B cell (primary cell): Measurements from ENCODE around the gene ADGRV1. TPM values are rescaled to one million over a fixed set of nuclear protein-coding genes. Genes with fewer than 3 reads are reported as not detected.
"Not testable (repeated sequence)": the region's sequence is repeated elsewhere in the genome, so short reads cannot be mapped to it uniquely, and the experiment has no call there.

Experiments
- ATAC-seq: fragments of 200-7000 bp; cut with Tn5 transposase; one replicate; pipeline ENCODE4 v1.10.0; 2021; ENCODE audit warnings: low read depth, mild to moderate bottlenecking, moderate number of reproducible peaks, moderate library complexity
- CTCF ChIA-PET: fragments of 350-600 bp; sonication (Branson Sonifier 250); formaldehyde crosslinking; loops from one replicate; lab custom pipeline; 2021; ENCODE audit warnings: antibody characterized with exemption, inconsistent platforms; lab: Charles Lee
- POLR2A ChIA-PET: fragments of 350-600 bp; sonication (Branson Sonifier 250); formaldehyde crosslinking; loops from one replicate; lab custom pipeline; 2021; ENCODE audit warnings: antibody characterized with exemption; lab: Charles Lee
- DNase-seq: peaks from one replicate; pipeline ENCODE4 v3.0.0; 2013
- H2AFZ ChIP-seq: 2 replicates; pipeline ENCODE4 v1.6.1; 2012; ENCODE audit warnings: mild to moderate bottlenecking, low read depth, low read length; ENCODE audit not compliant: insufficient read depth, poor library complexity, severe bottlenecking
- H3K27ac ChIP-seq, 2 donors: 1 replicate in 1 of 2; 2 replicates in 1 of 2; pipeline ENCODE4 v1.5.1; 2012 to 2013; ENCODE audit warnings: low read length in 2 of 2, mild to moderate bottlenecking in 2 of 2, moderate library complexity in 1 of 2
- H3K27me3 ChIP-seq, 4 experiments: fragments of 200-600 bp in 1 of 4; sonication (generic) in 1 of 4; replicated peaks in 1 of 4; 1 replicate in 2 of 4; 2 replicates in 2 of 4; pipeline versions ENCODE4 v1.6.1 to v1.7.0; 2013 to 2016; ENCODE audit warnings: low read length in 3 of 4, mild to moderate bottlenecking in 2 of 4, mixed read lengths in 1 of 4, moderate library complexity in 1 of 4; ENCODE audit not compliant: insufficient read depth in 4 of 4, control insufficient read depth in 3 of 4; ENCODE audit errors: control extremely low read depth in 1 of 4
- H3K36me3 ChIP-seq, 2 experiments: replicated peaks in 1 of 2; 1 replicate in 1 of 2; 2 replicates in 1 of 2; pipeline versions ENCODE4 v1.6.1 to v1.7.1; 2013; ENCODE audit warnings: low read length in 1 of 2; ENCODE audit not compliant: insufficient read depth in 2 of 2, control insufficient read depth in 1 of 2; ENCODE audit errors: control extremely low read depth in 1 of 2, extremely low read depth in 1 of 2
- H3K4me1 ChIP-seq, 2 donors: fragments of 200-600 bp in 1 of 2; sonication (generic) in 1 of 2; 1 replicate in 1 of 2; 2 replicates in 1 of 2; pipeline versions ENCODE4 v1.5.1 to v1.6.1; 2013 to 2017; ENCODE audit warnings: low read length in 2 of 2; ENCODE audit not compliant: control insufficient read depth in 2 of 2, insufficient read depth in 2 of 2
- H3K4me2 ChIP-seq: replicated peaks from 2 replicates; pipeline ENCODE3; 2012; ENCODE audit warnings: mild to moderate bottlenecking, low read depth, low read length; ENCODE audit not compliant: poor library complexity, severe bottlenecking
- H3K4me3 ChIP-seq, 5 experiments: fragments of 200-600 bp in 1 of 5; sonication (generic) in 1 of 5; 1 replicate in 3 of 5; 2 replicates in 2 of 5; pipeline versions ENCODE4 v1.5.1 to v1.7.0; 2011 to 2016; ENCODE audit warnings: low read length in 4 of 5, mild to moderate bottlenecking in 4 of 5, low read depth in 2 of 5, control low read depth in 1 of 5, moderate library complexity in 1 of 5; ENCODE audit not compliant: insufficient read depth in 1 of 5; ENCODE audit errors: control extremely low read depth in 1 of 5, extremely low read depth in 1 of 5
- H3K79me2 ChIP-seq: fragments of 200-600 bp; sonication (generic); one replicate; pipeline ENCODE4 v1.6.0; 2016; ENCODE audit warnings: low read length; ENCODE audit not compliant: control insufficient read depth, insufficient read depth
- H3K9ac ChIP-seq: fragments of 200-600 bp; sonication (generic); 2 replicates; pipeline ENCODE4 v1.6.1; 2017; ENCODE audit warnings: mild to moderate bottlenecking, low read length, moderate library complexity
- H3K9me3 ChIP-seq, 3 donors: one replicate each; pipeline versions ENCODE4 v1.6.1 to v1.7.1; 2013; ENCODE audit warnings: low read length in 2 of 3; ENCODE audit not compliant: control insufficient read depth in 2 of 3, insufficient read depth in 1 of 3; ENCODE audit errors: control extremely low read depth in 1 of 3
- H4K20me1 ChIP-seq: 2 replicates; pipeline ENCODE4 v1.6.0; 2012; ENCODE audit warnings: mild to moderate bottlenecking, low read length; ENCODE audit not compliant: insufficient read depth, control insufficient read depth, poor library complexity, severe bottlenecking
- H3K27ac Mint-ChIP-seq: one replicate; pipeline ENCODE4 v1.8.0; 2021; ENCODE audit warnings: mixed read lengths
- H3K27me3 Mint-ChIP-seq: one replicate; pipeline ENCODE4 v1.8.0; 2021; ENCODE audit warnings: mixed read lengths
- H3K4me1 Mint-ChIP-seq: one replicate; pipeline ENCODE4 v1.8.0; 2021; ENCODE audit warnings: mixed read lengths
- H3K4me3 Mint-ChIP-seq: one replicate; pipeline ENCODE4 v1.8.0; 2021; ENCODE audit warnings: mixed read lengths
- H3K9me3 Mint-ChIP-seq: one replicate; pipeline ENCODE4 v1.8.0; 2022; ENCODE audit warnings: mixed read lengths; ENCODE audit not compliant: insufficient read depth
- EZH2 ChIP-seq: IDR thresholded peaks from 2 replicates; pipeline ENCODE4 v1.6.1; 2012; ENCODE audit warnings: borderline replicate concordance, low read depth, mild to moderate bottlenecking, moderate library complexity, low read length; ENCODE audit not compliant: insufficient read depth, poor library complexity, severe bottlenecking
- WGBS: methylation state at CpG from one replicate; pipeline ENCODE4 v1.1.5; 2013; ENCODE audit warnings: missing lambda C conversion rate; ENCODE audit not compliant: insufficient coverage; 5-methylcytosine and 5-hydroxymethylcytosine counted together
- intact Hi-C: fragments of 100-400 bp; cut with micrococcal nuclease; formaldehyde crosslinking; loops from one replicate; pipeline ENCODE4 v1.10.0; 2022
- polyA plus RNA-seq: library from polyadenylated mRNA; depleted of rRNA; stranded (reverse); fragments of >200 nt; gene quantifications from 2 replicates; pipeline ENCODE4 v1.2.3, GENCODE V29; 2012
- total RNA-seq, 2 donors: library from RNA; stranded (reverse); fragments of 120-200 nt in 1 of 2; gene quantifications; 1 replicate in 1 of 2; 2 replicates in 1 of 2; pipeline versions ENCODE4 v1.2.3 to v1.2.4, GENCODE V29; 2013 to 2022
- TF ChIP-seq, protein P1 (sequence below): fragments of 200-600 bp; IDR thresholded peaks from one replicate; pipeline ENCODE4 v1.8.0; 2022; ENCODE audit warnings: antibody characterized with exemption, mild to moderate bottlenecking

Gene ADGRV1
- total and polyA plus RNA-seq, 2 donors (not counting 1 experiment from before 2014, with no cell fraction given): 0.07 TPM; not detected in 1

DNA sequence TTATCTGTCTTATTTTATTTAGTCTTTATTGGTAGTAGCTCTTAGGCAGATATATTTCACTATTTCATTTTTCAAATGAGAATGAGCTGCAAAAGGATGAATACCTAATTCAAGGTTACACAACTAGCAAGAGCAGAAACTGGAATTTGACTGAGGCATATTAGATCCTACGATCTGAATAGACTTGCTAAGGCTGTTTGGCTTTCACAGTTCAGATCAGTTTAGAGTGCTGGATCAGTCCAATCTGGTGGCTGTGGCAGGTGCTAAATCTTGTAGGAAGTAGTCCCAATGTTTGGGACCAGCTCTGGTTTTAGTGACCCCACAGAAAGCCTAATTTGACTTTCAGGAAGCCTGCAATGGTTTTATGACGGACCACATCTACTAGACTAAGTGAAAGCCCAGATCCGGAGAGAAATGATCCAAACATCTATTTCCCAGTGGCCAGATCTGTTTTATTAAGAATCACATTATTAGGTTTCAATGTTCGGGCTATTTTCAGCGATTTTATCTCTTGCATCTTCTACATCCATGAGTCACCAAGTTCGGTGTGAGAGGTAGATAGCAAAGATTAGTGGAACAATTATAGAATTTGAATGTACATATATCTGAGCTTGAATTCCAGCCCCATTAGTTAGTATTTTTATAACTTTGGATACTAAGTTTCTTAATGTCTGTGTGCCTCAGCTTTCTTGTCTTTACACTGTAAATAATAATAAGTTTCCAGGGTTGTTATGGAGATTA, 359.5 kb downstream of the ADGRV1 start:
- 80% methylated on average over 2 of the region's 6 CpGs for WGBS
- Histone ChIP-seq H2AFZ (no peak overlapping the region), H4K20me1 (no peaks in the 10 kb centered on the region), H3K4me1 (no peaks in the 10 kb centered on the region), H3K4me3 (no peak overlapping the region), H3K27me3 (peaks cover 0 to 2% (median 0%) of the 10 kb centered on the region in 4 experiments), H3K79me2 (no peaks in the 10 kb centered on the region), H3K4me2 (no peak overlapping the region), H3K27ac (no peak overlapping the region), H3K9me3 (no peaks in the 10 kb centered on the region), H3K9ac (no peak overlapping the region), H3K36me3 (no peaks in the 10 kb centered on the region)
- intact Hi-C loops: no loop called here
- no peak overlapping the region for H3K4me3 Mint-ChIP-seq
- POLR2A ChIA-PET: no interaction called here
- no peaks in the 10 kb centered on the region for H3K9me3 Mint-ChIP-seq
- no peak overlapping the region for H3K27ac Mint-ChIP-seq
- peaks cover 8% of the 10 kb centered on the region for H3K27me3 Mint-ChIP-seq
- DNase-seq (no peak), ATAC-seq (no peak)
- CTCF ChIA-PET: interaction anchor here (1.1 kb wide), 1 partner anchor 14 kb away, joined by 3 read pairs; no protein-coding TSS in a partner anchor
- TF ChIP-seq, protein P1, sequence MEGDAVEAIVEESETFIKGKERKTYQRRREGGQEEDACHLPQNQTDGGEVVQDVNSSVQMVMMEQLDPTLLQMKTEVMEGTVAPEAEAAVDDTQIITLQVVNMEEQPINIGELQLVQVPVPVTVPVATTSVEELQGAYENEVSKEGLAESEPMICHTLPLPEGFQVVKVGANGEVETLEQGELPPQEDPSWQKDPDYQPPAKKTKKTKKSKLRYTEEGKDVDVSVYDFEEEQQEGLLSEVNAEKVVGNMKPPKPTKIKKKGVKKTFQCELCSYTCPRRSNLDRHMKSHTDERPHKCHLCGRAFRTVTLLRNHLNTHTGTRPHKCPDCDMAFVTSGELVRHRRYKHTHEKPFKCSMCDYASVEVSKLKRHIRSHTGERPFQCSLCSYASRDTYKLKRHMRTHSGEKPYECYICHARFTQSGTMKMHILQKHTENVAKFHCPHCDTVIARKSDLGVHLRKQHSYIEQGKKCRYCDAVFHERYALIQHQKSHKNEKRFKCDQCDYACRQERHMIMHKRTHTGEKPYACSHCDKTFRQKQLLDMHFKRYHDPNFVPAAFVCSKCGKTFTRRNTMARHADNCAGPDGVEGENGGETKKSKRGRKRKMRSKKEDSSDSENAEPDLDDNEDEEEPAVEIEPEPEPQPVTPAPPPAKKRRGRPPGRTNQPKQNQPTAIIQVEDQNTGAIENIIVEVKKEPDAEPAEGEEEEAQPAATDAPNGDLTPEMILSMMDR: no peak
- TF ChIP-seq EZH2: no peak
- H3K4me1 Mint-ChIP-seq: no peaks in the 10 kb centered on the region

- H3K4me3 Mint-ChIP-seq: no peak overlapping the region
- H3K9me3 Mint-ChIP-seq: no peaks in the 10 kb centered on the region
- TF ChIP-seq, protein P1: no peak
- no peak for TF ChIP-seq EZH2
- H3K9ac ChIP-seq: no peak overlapping the region
- H3K79me2 ChIP-seq: no peaks in the 10 kb centered on the region
- no peak overlapping the region for H3K27ac ChIP-seq
- no peak overlapping the region for H3K4me2 ChIP-seq
- ATAC-seq (no peak), DNase-seq (no peak)
- no peaks in the 10 kb centered on the region for H3K4me1 Mint-ChIP-seq
- H3K9me3 ChIP-seq: no peaks in the 10 kb centered on the region
- no peak overlapping the region for H3K27ac Mint-ChIP-seq
- no peaks in the 10 kb centered on the region for H3K4me1 ChIP-seq
- H3K4me3 ChIP-seq: no peak overlapping the region
- H3K36me3 ChIP-seq: no peaks in the 10 kb centered on the region
- no peaks in the 10 kb centered on the region for H4K20me1 ChIP-seq
- CTCF ChIA-PET: interaction anchor here (0.7 kb wide), 1 partner anchor 154 kb away, joined by 4 read pairs; no protein-coding TSS in a partner anchor
- intact Hi-C loops: no loop called here
- POLR2A ChIA-PET: no interaction called here
- no CpG with 5 or more reads among the region's 2 CpGs for WGBS
- H3K27me3 Mint-ChIP-seq: peaks cover 5% of the 10 kb centered on the region
- peaks cover 0 to 2% (median 0%) of the 10 kb centered on the region in 4 experiments for H3K27me3 ChIP-seq
- H2AFZ ChIP-seq: no peak overlapping the region
These were observed 362.9 kb downstream of the ADGRV1 start for GRCh38 chr5:90921418-90921973.

DNA sequence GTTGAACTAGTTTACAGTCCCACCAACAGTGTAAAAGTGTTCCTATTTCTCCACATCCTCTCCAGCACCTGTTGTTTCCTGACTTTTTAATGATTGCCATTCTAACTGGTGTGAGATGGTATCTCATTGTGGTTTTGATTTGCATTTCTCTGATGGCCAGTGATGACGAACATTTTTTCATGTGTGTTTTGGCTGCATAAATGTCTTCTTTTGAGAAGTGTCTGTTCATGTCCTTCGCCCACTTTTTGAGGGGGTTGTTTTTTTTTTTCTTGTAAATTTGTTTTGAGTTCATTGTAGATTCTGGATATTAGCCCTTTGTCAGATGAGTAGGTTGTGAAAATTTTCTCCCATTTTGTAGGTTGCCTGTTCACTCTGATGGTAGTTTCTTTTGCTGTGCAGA, 365.6 kb downstream of the ADGRV1 start:
- H2AFZ ChIP-seq, DNase-seq, ATAC-seq, intact Hi-C loops, CTCF ChIA-PET, H3K27me3 ChIP-seq, H3K4me1 ChIP-seq, H4K20me1 ChIP-seq, H3K4me3 ChIP-seq, H3K9me3 Mint-ChIP-seq, H3K36me3 ChIP-seq, H3K4me1 Mint-ChIP-seq, H3K9me3 ChIP-seq, H3K27ac Mint-ChIP-seq, H3K27ac ChIP-seq, H3K9ac ChIP-seq, H3K4me3 Mint-ChIP-seq, POLR2A ChIA-PET, H3K4me2 ChIP-seq, H3K79me2 ChIP-seq, H3K27me3 Mint-ChIP-seq: not testable (repeated sequence)
- no CpG with 5 or more reads among the region's 2 CpGs for WGBS
